Activated CD4-positive, alpha-beta T cell treated with anti-CD3 and anti-CD28 coated beads, Interleukin-2, amount 50 U/mL, for 48 hours (primary cell): ENCODE measurements around the gene ST6GALNAC6.

Source experiments
- DNase-seq, 2 experiments: peaks; one replicate each; pipeline ENCODE4 v3.0.0-alpha.2; 2020

ST6GALNAC6 gene

DNA sequence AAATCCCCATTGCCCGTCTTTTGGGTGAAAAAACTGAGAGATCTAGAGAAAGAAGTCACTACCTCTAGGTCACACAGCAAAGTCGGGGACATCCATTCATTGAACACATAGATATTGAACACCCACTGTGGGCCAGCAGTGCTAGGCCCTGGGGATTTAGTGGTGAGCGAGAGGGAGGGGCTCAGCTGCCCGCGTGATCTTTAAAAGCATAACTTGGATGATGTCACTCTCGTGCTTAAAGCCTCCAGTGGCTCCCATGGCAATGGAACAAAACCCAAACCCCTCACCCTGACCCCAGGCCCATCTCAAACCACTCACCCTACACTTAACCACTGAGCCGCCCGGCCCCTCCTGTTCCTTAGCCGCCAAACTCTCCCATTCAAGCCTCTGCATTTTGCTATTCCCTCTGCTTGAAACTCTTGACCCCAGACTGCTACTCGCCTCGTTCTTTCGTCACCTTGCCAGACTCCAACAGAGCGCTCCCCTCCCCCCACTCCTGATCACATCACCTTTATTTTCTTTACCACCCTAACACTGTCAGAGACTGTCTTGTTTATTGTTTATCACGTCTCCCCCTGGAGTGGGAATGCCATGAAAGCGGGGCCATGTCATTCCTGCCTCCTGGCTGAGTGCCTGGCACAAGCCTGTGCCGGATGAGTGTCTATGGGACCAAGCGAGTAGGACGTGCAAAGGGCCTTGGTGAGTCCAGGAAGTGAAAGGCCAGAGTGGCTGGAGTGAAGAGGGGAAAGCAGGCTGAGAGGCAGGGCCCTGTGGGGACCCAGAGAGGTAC lies 31.9 kb upstream of the ST6GALNAC6 start:
- DNase-seq: peak in 1 of 2 experiments; percentile 44

DNA sequence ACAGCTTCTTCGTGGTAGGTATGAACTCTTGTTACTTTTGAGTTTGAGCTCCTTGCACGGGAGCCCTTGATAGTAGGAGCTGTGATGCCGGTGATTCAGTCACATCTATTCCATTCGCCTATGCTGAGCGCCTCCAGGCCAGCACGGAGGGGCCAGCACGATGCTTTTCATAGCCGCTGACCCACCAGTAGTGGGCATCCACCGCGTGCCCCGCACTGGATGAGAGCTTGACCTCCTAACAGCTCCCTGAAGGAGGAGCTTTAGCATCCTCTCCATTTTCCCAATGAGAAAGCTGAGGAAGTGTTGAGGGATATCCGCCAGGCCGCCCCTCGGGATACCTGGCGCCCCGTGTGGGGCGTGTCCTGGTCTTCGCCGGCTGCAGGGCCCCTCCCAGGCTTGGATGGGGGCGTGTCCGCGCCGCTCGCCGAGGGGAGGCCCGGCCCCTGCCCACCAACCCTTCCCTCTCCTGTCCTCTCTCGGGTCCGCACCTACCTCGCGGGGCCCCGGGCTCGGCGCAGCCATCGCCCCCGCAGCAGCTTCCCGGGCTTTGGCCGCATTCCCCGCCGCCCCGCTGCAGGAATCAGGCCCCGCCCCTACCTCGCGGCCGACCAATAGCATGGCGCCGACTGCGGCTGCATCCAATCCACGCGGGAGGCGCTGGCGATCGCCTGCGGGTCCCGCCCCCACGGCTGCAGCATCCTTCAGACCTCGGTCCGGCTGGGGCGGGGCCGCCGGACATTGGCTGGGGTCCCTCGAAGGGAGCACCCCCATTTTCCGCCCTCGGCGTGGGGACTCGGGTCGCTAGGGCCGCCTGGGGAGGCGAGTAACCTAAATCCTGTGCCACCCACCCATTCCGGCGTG lies 31.1 kb upstream of the ST6GALNAC6 start, which contains the start of gene PIP5KL1:
PIP5KL1 (minus strand) TSS at position 547 of the 861 bp plus-strand sequence; CDS start at position 522, 25 bp downstream.
- peak; percentile 77 to 80 for DNase-seq

DNA sequence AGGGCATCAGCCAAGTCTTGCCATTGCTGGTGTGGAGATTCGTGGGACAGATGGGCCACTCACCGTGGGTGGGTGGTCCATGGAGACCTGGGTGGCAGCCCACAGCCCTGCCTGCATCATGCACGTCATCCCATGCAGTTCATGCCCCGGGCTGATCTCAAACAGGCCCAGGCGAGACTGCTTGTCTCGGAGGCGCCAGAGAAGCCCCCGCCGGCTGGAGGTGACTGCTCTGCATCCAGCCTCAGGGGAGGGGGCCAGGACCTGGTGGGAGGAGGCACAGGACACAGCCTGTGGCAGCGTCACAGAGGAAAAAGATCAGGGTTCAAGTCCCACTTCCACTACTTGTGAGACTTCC lies 30.2 kb upstream of the ST6GALNAC6 start:
- no peak for DNase-seq

DNA sequence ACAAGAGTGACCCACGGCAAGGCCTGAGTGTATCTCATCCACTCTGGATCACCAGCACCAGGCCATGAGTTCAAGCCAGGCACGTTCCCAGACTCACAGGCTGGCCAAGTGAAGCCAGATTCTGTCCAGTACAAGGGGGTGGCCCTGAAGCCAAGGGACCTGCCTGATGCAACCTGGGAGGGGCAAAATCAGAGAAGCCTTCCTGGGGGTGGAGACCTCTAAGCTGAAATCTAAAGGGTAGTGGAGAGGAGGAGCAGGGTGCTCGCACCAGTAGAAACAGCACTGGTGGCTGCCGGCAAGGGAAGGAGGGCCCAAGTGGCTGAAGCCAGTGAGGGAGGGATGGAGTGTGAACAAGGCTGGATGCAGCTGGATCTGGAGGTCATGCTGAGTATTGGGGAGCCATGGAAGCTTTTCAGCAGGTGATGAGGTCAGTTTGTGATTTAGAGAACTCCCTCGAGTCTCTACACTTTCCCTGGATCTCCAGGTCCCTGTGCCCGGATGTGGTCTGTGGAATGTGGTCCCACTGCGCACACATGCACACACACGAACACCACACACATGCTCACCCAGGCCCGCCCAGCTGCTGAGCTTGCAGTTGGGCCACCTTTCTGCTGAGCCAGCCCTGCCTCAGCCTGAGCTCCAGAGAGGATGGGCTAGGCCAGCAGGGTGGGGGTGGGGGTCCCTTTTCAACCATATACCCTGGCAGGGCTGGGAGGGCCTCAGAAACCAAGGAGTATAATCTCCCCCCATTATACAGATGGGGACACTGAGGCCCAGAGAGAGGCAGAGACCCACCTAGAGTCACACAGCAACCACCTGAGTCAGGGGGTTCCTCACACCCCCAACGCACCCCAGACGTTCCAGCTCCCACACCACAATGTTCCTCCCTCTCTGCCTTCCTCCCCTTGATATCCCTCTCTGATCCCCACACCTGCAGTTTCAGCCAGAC lies 29.5 kb upstream of the ST6GALNAC6 start:
- no peak for DNase-seq

DNA sequence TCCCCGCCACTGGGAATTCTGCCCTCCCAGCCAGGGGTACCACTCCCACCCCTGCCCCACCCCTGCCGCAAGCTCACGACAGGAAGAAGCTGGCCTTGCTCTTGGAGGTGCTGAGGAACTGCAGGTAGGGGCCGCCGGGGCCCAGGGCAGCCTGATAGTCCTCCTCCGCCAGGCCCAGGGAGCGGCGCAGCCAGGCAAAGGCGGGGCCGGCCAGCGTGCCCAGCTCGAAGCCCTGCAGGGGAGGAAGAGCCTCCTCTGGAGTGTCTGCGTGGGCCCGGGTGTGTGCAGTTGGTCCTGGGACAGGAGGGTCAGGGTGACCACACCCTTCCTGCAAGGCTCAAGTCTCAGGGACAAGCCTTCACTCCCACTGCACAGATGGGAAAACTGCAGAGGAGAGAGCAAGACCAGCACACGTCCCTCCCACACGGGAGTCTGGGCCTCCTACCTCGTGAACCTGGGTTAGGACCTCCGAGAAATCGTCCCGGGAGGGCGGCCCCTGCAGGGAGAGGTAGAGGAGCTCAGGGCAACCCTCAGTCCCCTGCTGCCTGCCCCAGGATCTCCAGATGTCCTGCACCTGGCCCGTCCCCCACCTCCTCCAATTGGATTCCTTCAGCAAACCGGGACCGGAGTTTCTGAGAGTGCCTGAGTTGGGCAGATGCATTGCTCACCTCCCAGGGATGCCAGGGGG lies 28.7 kb upstream of the ST6GALNAC6 start:
- DNase-seq: no peak

DNA sequence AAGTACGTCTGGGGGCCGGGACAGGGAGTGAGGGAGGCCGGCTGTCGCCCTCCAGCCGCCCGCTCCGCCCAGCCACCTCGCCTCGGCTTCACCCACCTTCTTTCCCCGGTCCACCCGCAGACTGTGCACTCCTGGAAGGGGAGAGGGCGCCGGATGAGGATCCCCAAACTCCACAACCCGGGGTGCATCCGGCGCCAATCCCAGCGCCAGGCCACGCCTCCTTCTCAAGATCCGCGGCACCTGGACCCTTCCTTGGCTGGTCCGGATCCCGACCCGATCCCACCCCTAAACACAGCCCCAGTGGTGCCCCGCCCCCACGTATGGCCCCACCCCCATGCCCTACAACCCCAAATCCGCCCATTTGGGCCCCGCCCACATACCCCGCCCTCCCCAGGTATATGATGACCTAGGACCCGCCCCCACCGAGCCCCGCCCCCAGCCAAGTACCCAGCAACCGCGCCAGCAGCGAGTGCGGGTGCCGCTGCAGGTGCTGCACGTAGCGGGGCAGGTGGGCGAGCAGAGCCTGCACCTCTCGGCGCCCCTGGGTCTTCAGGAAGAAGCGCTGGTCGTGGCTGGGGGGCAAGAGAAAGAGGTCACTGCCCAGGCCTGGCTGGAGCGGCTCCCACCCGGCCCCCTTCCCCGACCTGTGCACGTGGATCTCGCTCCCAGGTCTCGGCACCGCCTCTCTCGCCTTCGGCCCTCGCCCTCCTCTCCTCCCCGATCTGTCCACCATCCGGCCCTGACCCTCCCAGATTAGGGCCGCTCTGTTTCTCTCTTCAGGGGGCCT lies 28.0 kb upstream of the ST6GALNAC6 start:
- DNase-seq: peak; percentile 76 to 81

DNA sequence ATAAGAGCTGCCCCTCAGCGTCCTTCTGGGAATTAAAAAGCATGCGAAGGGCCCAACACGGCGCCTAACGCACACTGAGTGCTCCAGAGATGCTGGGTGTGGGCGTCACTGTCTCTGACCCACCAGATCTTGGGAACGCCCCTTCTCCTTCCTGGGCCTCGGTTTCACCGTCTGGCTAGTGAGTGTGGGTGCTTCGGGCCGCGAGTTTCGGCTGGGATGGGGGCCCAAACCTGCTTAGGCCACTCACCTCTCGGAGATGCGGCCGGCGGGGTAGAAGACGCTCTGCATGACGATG lies 27.4 kb upstream of the ST6GALNAC6 start:
- peak in 1 of 2 experiments; percentile 28 for DNase-seq

DNA sequence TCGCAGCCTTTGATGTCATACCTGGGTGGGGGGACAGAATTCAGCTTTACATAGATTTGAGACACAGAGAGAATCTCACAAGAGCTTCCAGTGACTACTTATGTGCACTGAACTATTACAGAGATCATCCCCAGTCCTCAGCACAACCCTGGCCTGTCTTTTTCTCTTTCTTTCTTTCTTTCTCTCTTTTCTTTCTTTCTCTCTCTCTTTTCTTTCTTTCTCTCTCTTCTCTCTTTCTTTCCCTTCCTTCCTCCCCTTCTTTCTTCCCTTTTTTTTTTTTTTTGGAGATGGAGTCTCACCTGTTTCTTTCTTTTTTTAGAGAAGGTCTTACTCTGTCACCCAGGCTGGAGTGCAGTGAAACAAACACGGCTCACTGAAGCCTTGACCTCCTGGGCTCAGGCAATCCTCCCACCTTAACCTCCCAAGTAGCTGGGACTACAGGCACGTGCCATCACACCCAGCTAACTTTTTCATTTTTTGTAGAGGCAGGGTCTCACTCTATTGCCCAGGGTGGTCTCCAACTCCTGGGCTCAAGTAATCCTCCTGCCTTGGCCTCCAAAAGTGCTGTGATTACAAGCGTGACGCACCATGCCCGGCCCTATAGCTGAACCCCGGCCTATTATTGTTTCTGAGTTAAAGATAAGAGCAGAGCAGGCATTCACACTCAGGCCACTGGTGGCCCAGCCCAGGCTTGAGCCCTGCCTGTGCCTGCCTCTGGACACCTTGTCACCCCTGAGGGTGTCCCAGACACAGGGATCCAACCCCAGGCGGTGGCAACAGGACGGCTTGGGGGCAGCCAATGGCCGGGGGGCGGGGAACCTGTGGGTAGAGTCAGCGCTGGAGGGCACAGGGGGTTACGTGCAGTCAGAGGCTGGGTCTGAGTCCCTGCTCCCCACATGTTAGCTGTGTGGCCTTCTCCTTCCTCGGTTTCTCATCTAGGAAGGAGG lies 26.8 kb upstream of the ST6GALNAC6 start:
- no peak for DNase-seq

DNA sequence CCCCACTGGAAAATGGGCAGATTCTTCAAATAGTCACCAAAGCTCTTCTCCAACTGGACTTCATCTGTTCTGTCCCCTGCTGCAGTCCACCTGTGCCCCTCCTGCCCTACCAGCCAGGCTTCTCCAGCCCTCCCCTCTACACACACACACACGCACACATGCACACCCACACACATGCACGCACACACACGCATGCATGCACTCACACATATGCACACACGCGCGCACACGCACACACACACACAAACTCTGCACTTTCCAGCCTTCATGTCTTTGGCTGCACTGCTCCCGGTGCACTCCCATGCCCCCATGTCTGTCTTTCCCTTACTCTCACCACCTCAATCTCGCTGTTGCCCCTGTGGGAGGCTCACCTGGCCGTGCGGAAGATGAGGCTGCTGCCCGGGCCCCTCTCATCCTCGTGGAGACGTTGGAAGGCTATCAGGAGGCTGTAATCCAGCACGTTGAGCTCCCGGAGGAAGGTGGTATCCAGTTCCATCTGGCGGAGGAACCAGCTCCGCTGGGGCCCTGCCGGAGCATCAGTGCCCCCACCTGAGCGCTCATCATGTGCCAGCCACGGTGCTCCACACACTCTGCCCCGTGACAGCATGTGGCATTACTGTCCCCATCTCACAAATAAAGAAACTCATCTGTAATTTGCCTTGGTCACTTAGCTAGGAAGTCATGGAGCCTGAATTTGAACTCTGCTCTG lies 25.5 kb upstream of the ST6GALNAC6 start:
- DNase-seq: no peak

GRCh38 chr9:127923771-127924170 lies 24.4 kb upstream of the ST6GALNAC6 start:
- DNase-seq: no peak

- DNase-seq: no peak
Measured at GRCh38 chr9:127923046-127923445, 23.6 kb upstream of the ST6GALNAC6 start.

- peak; percentile 83 to 88 for DNase-seq
Measured at GRCh38 chr9:127921557-127922120, 22.2 kb upstream of the ST6GALNAC6 start.

DNA sequence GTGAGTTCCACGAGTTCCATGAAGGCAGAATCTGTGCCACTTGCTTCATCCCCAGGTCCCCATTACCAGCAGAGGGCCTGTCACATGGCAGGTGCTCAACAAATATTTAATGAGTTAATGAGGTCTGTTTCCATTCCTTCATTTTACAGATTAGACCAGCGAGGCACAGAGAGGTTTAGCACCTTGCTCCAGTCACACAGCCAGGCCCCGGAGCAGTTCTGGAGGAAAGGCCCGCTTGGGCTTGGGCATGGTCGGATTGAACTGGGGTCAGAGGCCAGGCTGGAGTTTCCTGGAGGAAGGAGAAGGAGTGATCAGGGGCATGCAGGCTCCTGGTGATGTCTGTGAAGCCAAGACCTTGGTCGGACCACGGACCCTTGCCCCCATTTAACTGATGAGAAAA lies 21.4 kb upstream of the ST6GALNAC6 start:
- DNase-seq: no peak

GRCh38 chr9:127919253-127919815 lies 19.9 kb upstream of the ST6GALNAC6 start:
- peak; percentile 59 to 74 for DNase-seq

- peak in 1 of 2 experiments; percentile 38 for DNase-seq
Measured at GRCh38 chr9:127918183-127919107, 19.0 kb upstream of the ST6GALNAC6 start.

GRCh38 chr9:127917603-127918002 lies 18.2 kb upstream of the ST6GALNAC6 start:
- no peak for DNase-seq

DNA sequence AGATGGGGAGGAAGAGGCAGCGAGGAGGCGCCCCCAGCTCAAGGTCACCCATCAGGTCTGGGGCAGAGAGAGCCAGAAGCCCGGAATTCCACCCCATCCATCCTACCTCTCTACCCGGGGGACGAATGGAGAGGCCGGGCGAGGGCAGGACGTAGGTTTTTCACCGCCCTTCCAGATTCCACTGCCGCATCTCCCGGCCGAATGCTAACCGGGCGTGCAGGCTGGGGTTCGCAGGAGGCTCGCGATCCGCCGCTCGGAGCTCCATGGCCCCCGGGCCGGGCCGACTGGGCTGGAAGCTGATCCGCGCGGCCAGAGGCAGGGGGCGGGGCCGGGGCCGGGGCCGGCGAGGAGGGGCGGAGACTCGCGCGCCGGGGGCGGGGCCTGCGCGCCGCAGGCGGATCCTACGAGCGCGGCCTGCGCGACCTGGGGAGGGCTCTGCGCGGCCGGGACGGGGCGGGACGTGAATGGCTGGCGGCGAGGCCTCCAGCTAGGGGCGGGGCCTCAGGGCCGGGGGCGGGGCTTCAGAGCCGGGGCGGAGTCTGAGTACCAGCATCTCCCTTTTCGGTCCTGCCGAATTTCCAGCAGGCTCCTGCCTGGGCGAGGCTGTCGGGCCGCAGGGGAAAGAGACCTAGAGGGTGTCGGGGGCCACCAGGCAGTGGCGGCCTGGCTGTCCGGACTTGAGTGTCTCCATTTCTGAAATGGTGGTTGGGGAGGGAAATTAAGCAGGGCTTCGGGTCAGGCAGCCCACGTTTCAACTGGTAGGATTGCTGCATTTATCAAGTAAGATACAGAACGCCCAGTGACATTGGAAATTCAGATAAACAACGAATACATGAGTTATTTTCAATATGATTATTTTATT lies 17.5 kb upstream of the ST6GALNAC6 start, which contains the start of gene ST6GALNAC4:
ST6GALNAC4 (minus strand) TSS at position 322 of the 862 bp plus-strand sequence. CDS start 622 bp downstream, outside the sequence.
- DNase-seq: peak; percentile 97 to 99
